ENCODE results near the gene DNALI1. TPM values are rescaled to one million over a fixed set of nuclear protein-coding genes. Genes with fewer than 3 reads are reported as not detected.

The DNALI1 gene
- polyA plus RNA-seq, 1 donor from 2014 or later, result 33.5 TPM

- H3K36me3 ChIP-seq (ENCODE audit: insufficient read depth, low read length), result no peaks in the 10 kb centered on the region
- no peaks in the 10 kb centered on the region for H3K9me2 ChIP-seq (ENCODE audit: insufficient read depth, low read length)
- no peak overlapping the region for H3K4me2 ChIP-seq (ENCODE audit: low read length)
- no peak overlapping the region for H2AFZ ChIP-seq (ENCODE audit: low read depth, low read length)
- H4K20me1 ChIP-seq (ENCODE audit: insufficient read depth), result no peaks in the 10 kb centered on the region
- no peaks in the 10 kb centered on the region for H3K9me3 ChIP-seq (ENCODE audit: low read length)
- no peak overlapping the region for H3K4me3 ChIP-seq (ENCODE audit: low read length)
- H3K27me3 ChIP-seq (ENCODE audit: insufficient read depth, low read depth, low read length), result no peaks in the 10 kb centered on the region
- TF ChIP-seq EP300 (conservative IDR thresholded peaks at IDR 0.05; ENCODE audit: poor library complexity, severe bottlenecking), result no peak
- no peak overlapping the region for H3K9ac ChIP-seq (ENCODE audit: low read length)
- H3K79me2 ChIP-seq (replicated peaks; ENCODE audit: insufficient read depth, low read length), result no peaks in the 10 kb centered on the region
- H3K27ac ChIP-seq (ENCODE audit: low read length), result no peak overlapping the region
- H3F3A ChIP-seq (ENCODE audit: insufficient read depth, low read length, poor library complexity, severe bottlenecking), result no peaks in the 10 kb centered on the region
Measured at GRCh38 chr1:37601441-37601840, 44.7 kb downstream of the DNALI1 start.

GRCh38 chr1:37602750-37603694, 46.3 kb downstream of the DNALI1 start:
- Histone ChIP-seq H3K4me2 (ENCODE audit: low read length) (no peak overlapping the region), H3K9me3 (ENCODE audit: low read length) (no peaks in the 10 kb centered on the region), H3F3A (ENCODE audit: insufficient read depth, low read length, poor library complexity, severe bottlenecking) (no peaks in the 10 kb centered on the region), H3K27ac (ENCODE audit: low read length) (no peak overlapping the region), H4K20me1 (ENCODE audit: insufficient read depth) (no peaks in the 10 kb centered on the region), H3K27me3 (ENCODE audit: insufficient read depth, low read depth, low read length) (no peaks in the 10 kb centered on the region), H3K9ac (ENCODE audit: low read length) (no peak overlapping the region), H3K4me3 (ENCODE audit: low read length) (no peak overlapping the region), H3K79me2 (replicated peaks; ENCODE audit: insufficient read depth, low read length) (no peaks in the 10 kb centered on the region), H3K9me2 (ENCODE audit: insufficient read depth, low read length) (no peaks in the 10 kb centered on the region), H3K36me3 (ENCODE audit: insufficient read depth, low read length) (no peaks in the 10 kb centered on the region), H2AFZ (ENCODE audit: low read depth, low read length) (no peak overlapping the region)
- TF ChIP-seq RAD21 (conservative IDR thresholded peaks at IDR 0.05), result peak; percentile 63
- peak; percentile 77 for TF ChIP-seq SMC3 (conservative IDR thresholded peaks at IDR 0.05; ENCODE audit: poor library complexity)
- TF ChIP-seq POLR2AphosphoS5 (IDR thresholded peaks at IDR 0.05), result no peak
- TF ChIP-seq CTCF (IDR thresholded peaks at IDR 0.05; ENCODE audit: poor library complexity, severe bottlenecking), result peak; percentile 72
- no peak for TF ChIP-seq EP300 (conservative IDR thresholded peaks at IDR 0.05; ENCODE audit: poor library complexity, severe bottlenecking)

DNA sequence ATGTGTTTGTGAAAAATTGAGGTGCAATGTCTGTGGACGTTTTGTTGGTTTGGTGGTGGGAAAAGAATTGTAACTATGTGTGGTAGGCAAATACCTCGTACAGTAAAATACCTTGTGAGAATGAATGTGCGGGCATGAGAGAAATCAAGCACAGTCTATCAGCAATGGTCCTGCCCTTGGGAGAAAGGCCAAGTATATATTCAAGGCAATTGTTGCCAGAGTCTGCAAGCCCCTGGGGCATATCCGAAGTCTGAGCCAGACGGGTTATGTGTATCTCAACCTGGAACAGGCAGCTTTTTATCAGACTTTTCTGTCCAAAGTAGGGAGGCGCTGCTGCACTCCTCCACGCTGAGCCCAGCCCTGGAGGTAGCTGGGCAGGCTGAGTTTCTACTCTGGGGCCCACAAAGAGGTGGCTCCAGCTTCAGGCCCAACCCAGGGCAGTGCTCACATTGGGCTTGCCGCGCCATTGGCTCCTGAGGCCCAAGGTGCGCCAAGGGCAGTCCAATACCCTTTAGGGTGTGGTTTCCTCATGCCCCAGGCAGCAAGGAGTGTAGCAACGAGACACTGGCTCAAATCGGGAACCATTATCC, 48.4 kb downstream of the DNALI1 start:
- TF ChIP-seq EP300 (conservative IDR thresholded peaks at IDR 0.05; ENCODE audit: poor library complexity, severe bottlenecking) (no peak), SMC3 (conservative IDR thresholded peaks at IDR 0.05; ENCODE audit: poor library complexity) (no peak), REST (IDR thresholded peaks at IDR 0.05; ENCODE audit: borderline replicate concordance) (no peak), MXI1 (conservative IDR thresholded peaks at IDR 0.05; ENCODE audit: poor library complexity, severe bottlenecking) (no peak), RAD21 (conservative IDR thresholded peaks at IDR 0.05) (no peak), CTCF (IDR thresholded peaks at IDR 0.05; ENCODE audit: poor library complexity, severe bottlenecking) (no peak), TAF1 (IDR thresholded peaks at IDR 0.05; ENCODE audit: low read depth) (no peak), POLR2AphosphoS5 (IDR thresholded peaks at IDR 0.05) (no peak), EZH2 (IDR thresholded peaks at IDR 0.05; ENCODE audit: borderline replicate concordance, insufficient read depth, low read length, poor library complexity, severe bottlenecking) (no peak)
- no peak overlapping the region for H3K9ac ChIP-seq (ENCODE audit: low read length)
- H3K9me2 ChIP-seq (ENCODE audit: insufficient read depth, low read length), result no peaks in the 10 kb centered on the region
- H3K79me2 ChIP-seq (replicated peaks; ENCODE audit: insufficient read depth, low read length), result no peaks in the 10 kb centered on the region
- no peaks in the 10 kb centered on the region for H3F3A ChIP-seq (ENCODE audit: insufficient read depth, low read length, poor library complexity, severe bottlenecking)
- H3K27me3 ChIP-seq (ENCODE audit: insufficient read depth, low read depth, low read length), result no peaks in the 10 kb centered on the region
- H4K20me1 ChIP-seq (ENCODE audit: insufficient read depth), result no peaks in the 10 kb centered on the region
- H3K4me3 ChIP-seq (ENCODE audit: low read length), result no peak overlapping the region
- H3K9me3 ChIP-seq (ENCODE audit: low read length), result no peaks in the 10 kb centered on the region
- no peak overlapping the region for H2AFZ ChIP-seq (ENCODE audit: low read depth, low read length)
- no peak overlapping the region for H3K4me2 ChIP-seq (ENCODE audit: low read length)
- H3K27ac ChIP-seq (ENCODE audit: low read length), result no peak overlapping the region
- no peaks in the 10 kb centered on the region for H3K36me3 ChIP-seq (ENCODE audit: insufficient read depth, low read length)

Data from neural cell (in vitro differentiated cells).